Astrocyte (in vitro differentiated cells and primary cell): ENCODE data around the gene NR4A3. TPM values are rescaled to one million over a fixed set of nuclear protein-coding genes. Genes with fewer than 3 reads are reported as not detected.

ENCODE experiments used
- DNase-seq: peaks from one replicate; pipeline ENCODE4 v3.0.0-alpha.2; 2010; ENCODE audit warnings: low read depth
- FAIRE-seq: peaks from 2 replicates; lab custom pipeline; 2011; peaks lifted over from hg19 to GRCh38; lab: Jason Lieb, UNC
- H2AFZ ChIP-seq: 2 replicates; pipeline ENCODE4 v1.6.0; 2012; ENCODE audit warnings: low read depth, low read length, inconsistent platforms
- H3K27ac ChIP-seq: 2 replicates; pipeline ENCODE4 v1.5.1; 2011; ENCODE audit warnings: low read depth, low read length, inconsistent platforms
- H3K27me3 ChIP-seq: 2 replicates; pipeline ENCODE4 v1.6.0; 2011; ENCODE audit warnings: low read length, inconsistent platforms; ENCODE audit not compliant: insufficient read depth
- H3K36me3 ChIP-seq: 2 replicates; pipeline ENCODE4 v1.5.1; 2011; ENCODE audit warnings: low read length, inconsistent platforms; ENCODE audit not compliant: insufficient read depth
- H3K4me1 ChIP-seq: 2 replicates; pipeline ENCODE4 v1.5.1; 2011; ENCODE audit warnings: low read length, inconsistent platforms; ENCODE audit not compliant: insufficient read depth
- H3K4me2 ChIP-seq: 2 replicates; pipeline ENCODE4 v1.6.0; 2012; ENCODE audit warnings: low read length, inconsistent platforms
- H3K4me3 ChIP-seq: 2 replicates; pipeline ENCODE4 v1.5.1; 2011; ENCODE audit warnings: low read depth, mild to moderate bottlenecking, low read length, inconsistent platforms; ENCODE audit not compliant: insufficient read depth
- H3K79me2 ChIP-seq: 2 replicates; pipeline ENCODE4 v1.6.0; 2012; ENCODE audit warnings: mild to moderate bottlenecking, low read length, inconsistent platforms; ENCODE audit not compliant: insufficient read depth
- H3K9ac ChIP-seq: 2 replicates; pipeline ENCODE4 v1.6.0; 2012; ENCODE audit warnings: mild to moderate bottlenecking, low read length, inconsistent platforms
- H3K9me3 ChIP-seq: 2 replicates; pipeline ENCODE4 v1.5.1; 2012; ENCODE audit warnings: low read depth, mild to moderate bottlenecking, low read length, inconsistent platforms; ENCODE audit not compliant: insufficient read depth
- H4K20me1 ChIP-seq: 2 replicates; pipeline ENCODE4 v1.6.0; 2012; ENCODE audit warnings: low read length, inconsistent platforms; ENCODE audit not compliant: insufficient read depth
- H3K27ac Mint-ChIP-seq: one replicate; pipeline ENCODE4 v1.8.0; 2021; ENCODE audit warnings: mild to moderate bottlenecking, mixed read lengths; ENCODE audit not compliant: unreplicated experiment
- H3K27me3 Mint-ChIP-seq: one replicate; pipeline ENCODE4 v1.8.0; 2021; ENCODE audit warnings: low read depth, mixed read lengths; ENCODE audit not compliant: unreplicated experiment
- H3K36me3 Mint-ChIP-seq: one replicate; pipeline ENCODE4 v1.8.0; 2021; ENCODE audit warnings: low read depth, mixed read lengths; ENCODE audit not compliant: unreplicated experiment
- H3K4me1 Mint-ChIP-seq: one replicate; pipeline ENCODE4 v1.8.0; 2021; ENCODE audit warnings: low read depth, mixed read lengths; ENCODE audit not compliant: unreplicated experiment
- H3K4me3 Mint-ChIP-seq: one replicate; pipeline ENCODE4 v1.8.0; 2021; ENCODE audit warnings: mild to moderate bottlenecking, moderate library complexity, mixed read lengths; ENCODE audit not compliant: unreplicated experiment
- H3K9me3 Mint-ChIP-seq: one replicate; pipeline ENCODE4 v1.8.0; 2021; ENCODE audit warnings: mild to moderate bottlenecking, mixed read lengths; ENCODE audit not compliant: unreplicated experiment
- CTCF ChIP-seq: IDR thresholded peaks from 2 replicates; pipeline ENCODE4 v1.5.1; 2011; ENCODE audit warnings: low read depth, mild to moderate bottlenecking, inconsistent platforms, low read length, moderate library complexity; ENCODE audit not compliant: insufficient read depth
- EZH2 ChIP-seq: IDR thresholded peaks from 2 replicates; pipeline ENCODE4 v1.6.1; 2012; ENCODE audit warnings: mild to moderate bottlenecking, low read length, inconsistent platforms; ENCODE audit not compliant: insufficient read depth
- total RNA-seq: library from RNA; stranded (reverse); gene quantifications from 2 replicates; pipeline ENCODE4 v1.2.1, GENCODE V29; 2021

NR4A3 gene
- total RNA-seq, 1 donor from 2014 or later: 3.6 TPM

- TF ChIP-seq CTCF (peak; percentile 7), EZH2 (no peak)
- Histone ChIP-seq H3K9ac (peak overlapping the region; percentile 92), H3K27me3 (peaks cover 10% of the 10 kb centered on the region), H3K4me2 (peak overlapping the region; percentile 99), H3K36me3 (no peaks in the 10 kb centered on the region), H3K79me2 (peaks cover 5% of the 10 kb centered on the region), H4K20me1 (no peaks in the 10 kb centered on the region), H3K27ac (peak overlapping the region; percentile 88), H3K4me1 (peaks cover 36% of the 10 kb centered on the region), H2AFZ (peak overlapping the region; percentile 94), H3K4me3 (peak overlapping the region; percentile 83), H3K9me3 (no peaks in the 10 kb centered on the region)
- Mint-ChIP-seq H3K27ac (peak overlapping the region; percentile 86), H3K4me1 (peaks cover 13% of the 10 kb centered on the region), H3K4me3 (peak overlapping the region; percentile 95), H3K9me3 (peaks cover 5% of the 10 kb centered on the region), H3K27me3 (peaks cover 5% of the 10 kb centered on the region), H3K36me3 (no peaks in the 10 kb centered on the region)
- FAIRE-seq (no peak), DNase-seq (peak; percentile 86)
Observed at GRCh38 chr9:99819856-99820684, 1.6 kb upstream of the NR4A3 start.

- no peaks in the 10 kb centered on the region for H3K36me3 Mint-ChIP-seq
- Histone ChIP-seq H3K36me3 (no peaks in the 10 kb centered on the region), H2AFZ (peak overlapping the region; percentile 94), H3K79me2 (peaks cover 5% of the 10 kb centered on the region), H3K27me3 (peaks cover 18% of the 10 kb centered on the region), H4K20me1 (no peaks in the 10 kb centered on the region), H3K9ac (peak overlapping the region; percentile 92), H3K9me3 (no peaks in the 10 kb centered on the region), H3K4me3 (peak overlapping the region; percentile 83), H3K4me2 (peak overlapping the region; percentile 99), H3K27ac (peak overlapping the region; percentile 84), H3K4me1 (peaks cover 36% of the 10 kb centered on the region)
- peaks cover 5% of the 10 kb centered on the region for H3K9me3 Mint-ChIP-seq
- H3K27ac Mint-ChIP-seq: peak overlapping the region; percentile 89
- H3K27me3 Mint-ChIP-seq: peaks cover 12% of the 10 kb centered on the region
- no peak for TF ChIP-seq EZH2
- TF ChIP-seq CTCF: no peak
- H3K4me3 Mint-ChIP-seq: peak overlapping the region; percentile 95
- peaks cover 13% of the 10 kb centered on the region for H3K4me1 Mint-ChIP-seq
- FAIRE-seq: no peak
- DNase-seq: peak; percentile 80
Observed at GRCh38 chr9:99820685-99821395, 845 bp upstream of the NR4A3 start.
